GM23248 (cell line): Measurements from ENCODE around the gene ABHD2.

Experiments used
- EZH2 ChIP-seq: fragments of 200-600 bp; sonication (generic); IDR thresholded peaks from 2 replicates; pipeline ENCODE4 v1.6.1; 2018; ENCODE audit warnings: antibody characterized with exemption, mild to moderate bottlenecking; ENCODE audit not compliant: insufficient read depth, poor library complexity, severe bottlenecking
- EZH2phosphoT487 ChIP-seq: fragments of 200-600 bp; sonication (generic); IDR thresholded peaks from 2 replicates; pipeline ENCODE4 v1.6.1; 2018; ENCODE audit warnings: antibody characterized with exemption, moderate library complexity, mild to moderate bottlenecking, low read depth; ENCODE audit not compliant: insufficient read depth

DNA sequence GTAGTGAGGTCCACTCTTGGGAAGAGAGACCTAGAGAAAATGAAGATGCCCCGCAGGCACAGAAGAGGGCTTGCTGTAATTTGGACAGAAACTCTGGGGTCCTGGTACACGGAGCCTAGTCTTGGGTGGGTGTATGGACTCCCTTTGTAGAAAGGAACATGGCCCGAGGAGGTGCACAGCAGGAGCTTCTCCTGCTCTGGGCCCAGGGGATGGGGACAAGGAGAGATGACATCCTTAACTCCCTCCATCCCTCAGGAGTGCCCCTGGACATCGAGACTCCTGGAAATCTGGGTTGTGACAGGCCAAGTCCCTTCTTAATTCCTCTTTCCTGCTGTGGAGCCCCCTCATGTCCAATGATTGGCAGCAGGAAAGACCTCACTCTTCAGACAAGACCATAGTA lies 29.9 kb upstream of the ABHD2 start:
- TF ChIP-seq EZH2 (no peak), EZH2phosphoT487 (no peak)
